GM19324 (cell line): ENCODE measurements around the gene IRS4.

Experiments used
- ATAC-seq: cut with Tn5 transposase; IDR thresholded peaks from one replicate; pipeline ENCODE4 v1.9.1; 2021; ENCODE audit warnings: mild to moderate bottlenecking, moderate library complexity; ENCODE audit not compliant: unreplicated experiment, low FRiP score

Gene IRS4

GRCh38 chrX:108736509-108737479 is at the start of gene IRS4:
Gene IRS4 (minus strand): TSS chrX:108736563.
- no peak for ATAC-seq

- no peak for ATAC-seq
These were observed 36.2 kb upstream of the IRS4 start for GRCh38 chrX:108772549-108772948.

DNA sequence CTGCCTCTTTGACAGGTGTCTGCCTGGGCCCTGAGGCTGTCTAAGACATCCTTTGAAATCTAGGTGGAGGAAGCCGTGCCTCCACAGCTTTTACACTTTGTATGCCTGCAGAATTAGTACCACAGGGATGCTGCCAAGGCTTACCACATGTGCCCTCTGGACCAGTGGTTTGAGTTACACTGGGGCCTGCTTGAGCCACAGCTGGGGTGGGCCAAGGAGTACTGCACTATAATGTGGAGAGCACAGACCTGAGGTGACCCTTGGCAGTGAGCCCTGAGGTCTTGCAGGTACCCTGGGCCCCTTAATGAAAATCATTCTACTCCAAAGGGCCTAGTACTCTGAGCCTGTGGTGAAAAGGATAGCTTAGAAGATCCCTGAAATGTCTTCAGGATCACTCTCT is 27.2 kb upstream of the IRS4 start:
- ATAC-seq: no peak

GRCh38 chrX:108740299-108740774 is 4.0 kb upstream of the IRS4 start:
- no peak for ATAC-seq

- no peak for ATAC-seq
These were observed 1.4 kb upstream of the IRS4 start for GRCh38 chrX:108737754-108738153.

DNA sequence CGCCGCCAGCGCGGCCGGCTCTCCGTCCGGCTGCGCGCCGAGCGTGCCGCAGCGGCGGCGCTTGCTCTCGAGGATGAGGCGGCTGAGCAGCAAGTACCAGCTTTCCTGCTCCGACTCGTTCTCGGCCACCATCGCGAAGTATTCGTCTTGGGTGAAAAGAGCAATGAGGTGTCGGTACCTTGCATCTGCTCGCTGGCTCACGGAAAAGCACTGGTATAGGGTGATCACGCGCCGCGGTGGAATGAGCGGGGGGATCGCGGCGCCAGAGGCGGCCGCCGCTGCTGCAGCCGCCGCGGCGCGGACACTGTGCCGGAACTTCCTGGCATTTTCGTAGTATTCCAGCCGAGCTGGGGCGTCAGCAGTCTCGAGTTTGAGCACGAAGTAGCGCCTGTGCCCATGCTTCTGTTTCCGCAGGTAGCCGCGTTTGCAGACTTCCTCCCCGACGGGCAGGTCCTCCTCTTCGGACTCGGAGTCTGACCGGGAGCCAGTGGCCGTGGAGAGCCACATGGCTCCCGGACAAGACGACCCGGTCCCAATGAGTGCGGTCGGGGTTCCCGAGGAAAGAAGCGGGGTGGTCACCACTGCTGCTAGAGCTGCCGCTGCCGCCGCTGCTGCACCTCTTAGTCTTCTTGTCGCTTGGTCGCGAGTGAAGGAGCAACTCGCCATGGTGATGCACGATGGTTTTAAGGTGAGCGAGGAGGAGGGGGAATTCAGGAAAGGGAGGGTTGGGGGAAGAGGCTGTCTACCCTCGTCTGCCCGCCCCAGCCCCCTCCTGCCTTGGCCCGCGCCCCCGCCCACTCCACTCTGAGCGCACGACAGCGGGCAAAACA is 469 bp downstream of the IRS4 start:
- no peak for ATAC-seq

- ATAC-seq: no peak
These were observed 1.2 kb downstream of the IRS4 start for GRCh38 chrX:108735091-108735678.

DNA sequence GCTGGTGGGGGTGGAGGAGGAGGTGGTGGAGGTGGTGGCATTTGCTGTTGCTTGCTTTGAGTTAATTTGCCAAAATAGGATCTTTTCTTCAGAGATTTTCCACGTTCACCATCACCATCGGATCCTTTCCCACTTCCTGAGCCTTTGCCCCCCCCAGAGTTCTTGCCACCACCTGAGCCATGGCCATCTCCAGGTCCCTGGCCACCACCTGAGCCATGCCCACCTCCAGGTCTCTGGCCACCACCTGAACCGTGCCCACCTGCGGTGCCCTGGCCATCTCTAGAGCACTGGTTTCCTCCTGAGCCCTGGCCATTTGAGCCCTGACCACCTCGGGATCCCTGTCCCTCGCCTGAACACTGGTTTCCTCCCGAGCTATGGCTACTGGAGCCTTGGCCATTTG is 1.9 kb downstream of the IRS4 start:
- ATAC-seq: no peak

DNA sequence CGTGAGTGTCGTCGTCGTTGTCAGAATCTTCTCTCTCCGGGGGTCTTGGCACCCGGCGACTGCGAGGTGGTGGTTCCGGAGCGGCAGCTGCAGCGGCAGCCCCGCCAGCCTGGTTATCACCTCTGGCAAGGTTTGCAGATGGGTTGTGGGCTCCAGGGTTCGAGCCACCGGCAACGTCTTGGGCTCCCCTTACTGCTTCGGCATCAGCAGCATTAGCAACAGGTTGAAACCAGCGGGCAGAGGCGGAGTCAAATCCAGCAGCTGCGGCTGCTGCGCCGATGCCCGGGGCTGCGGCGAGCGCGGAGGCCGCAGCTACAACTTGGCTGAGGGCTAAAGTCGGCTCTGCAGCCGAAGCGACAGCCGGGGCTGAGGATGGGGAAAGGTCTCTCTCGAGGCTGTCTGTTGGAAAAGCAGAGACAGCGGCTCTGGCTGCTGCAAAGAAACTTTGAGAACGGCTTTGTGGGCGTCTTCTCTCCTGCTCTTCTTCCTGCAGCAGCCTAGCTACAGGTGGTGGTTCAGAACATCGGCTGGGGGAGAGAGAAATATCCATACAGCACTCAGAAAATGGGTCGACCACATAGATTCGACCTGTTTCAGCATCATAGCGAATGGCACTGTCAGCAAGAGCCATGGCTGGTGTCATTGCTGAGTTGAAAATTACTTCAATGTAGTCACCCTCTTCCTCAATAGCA is 3.6 kb downstream of the IRS4 start:
- ATAC-seq: no peak

DNA sequence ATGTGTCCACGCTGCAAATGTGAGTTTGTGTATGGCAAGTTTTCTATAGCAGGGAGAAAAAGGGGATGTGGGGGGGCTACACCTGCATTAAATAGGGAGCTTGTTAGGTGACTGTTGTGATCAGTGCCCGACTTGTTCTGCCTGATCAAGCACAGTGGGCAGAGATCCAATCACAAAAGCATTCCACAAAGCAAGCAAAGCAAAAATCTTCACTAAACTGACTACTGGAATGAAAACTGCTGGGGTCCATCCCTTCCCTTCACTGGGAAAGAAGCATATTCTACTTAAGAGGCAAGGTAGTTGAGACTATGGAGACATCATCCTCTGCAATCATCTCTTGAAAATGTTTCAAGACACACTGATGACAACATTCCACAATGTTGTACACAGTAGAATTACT is 5.2 kb downstream of the IRS4 start:
- ATAC-seq: no peak

- ATAC-seq: no peak
These were observed 9.6 kb downstream of the IRS4 start for GRCh38 chrX:108726748-108727147.

- no peak for ATAC-seq
These were observed 13.8 kb downstream of the IRS4 start for GRCh38 chrX:108722561-108722960.

DNA sequence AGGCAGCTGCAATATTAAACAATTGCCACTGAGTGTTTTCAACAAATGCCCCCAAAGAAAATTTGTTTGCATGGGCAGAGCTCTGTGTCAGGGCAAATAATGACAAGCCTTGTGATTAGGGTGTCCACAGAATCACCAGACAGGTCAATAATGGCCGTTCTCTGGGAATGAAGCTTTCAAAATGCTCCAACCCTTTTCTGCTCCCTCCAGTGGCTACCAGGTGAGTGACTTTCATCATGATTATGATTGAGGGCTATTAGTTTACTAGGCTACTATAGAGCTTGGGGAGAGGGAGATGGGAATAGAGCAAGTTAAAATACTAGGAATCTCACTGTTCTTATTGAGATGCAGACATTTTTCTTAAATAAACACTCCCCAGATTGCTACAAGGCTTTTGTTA is 23.5 kb downstream of the IRS4 start:
- no peak for ATAC-seq

- ATAC-seq: no peak
These were observed 31.5 kb downstream of the IRS4 start for GRCh38 chrX:108704839-108705238.

- no peak for ATAC-seq
These were observed 33.8 kb downstream of the IRS4 start for GRCh38 chrX:108702530-108702929.

- ATAC-seq: no peak
These were observed 34.7 kb downstream of the IRS4 start for GRCh38 chrX:108701633-108702032.

- no peak for ATAC-seq
These were observed 37.0 kb downstream of the IRS4 start for GRCh38 chrX:108699368-108699767.

DNA sequence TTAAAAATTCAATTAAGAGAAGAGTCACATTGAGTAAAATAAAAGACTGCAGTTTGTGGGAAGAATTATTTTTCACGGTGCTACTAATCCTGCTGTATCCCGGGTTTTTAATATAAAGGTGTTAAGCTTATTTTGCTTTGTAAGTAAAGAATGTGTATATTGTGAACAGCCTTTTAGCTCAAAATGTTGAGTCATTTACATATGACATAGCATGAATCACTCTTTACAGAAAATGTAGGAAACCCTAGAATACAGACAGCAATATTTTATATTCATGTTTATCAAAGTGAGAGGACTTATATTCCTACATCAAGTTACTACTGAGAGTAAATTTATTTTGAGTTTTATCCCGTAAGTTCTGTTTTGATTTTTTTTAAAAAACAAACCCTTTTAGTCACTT is 39.7 kb downstream of the IRS4 start:
- no peak for ATAC-seq
